Progenitor cell of endocrine pancreas (in vitro differentiated cells): ENCODE data around the gene ABL2. TPM values are rescaled to one million over a fixed set of nuclear protein-coding genes. Genes with fewer than 3 reads are reported as not detected.
A peak's percentile ranks its signal among the peaks of the same experiment; 100 is the strongest.

Experiments
- DNase-seq: peaks from one replicate; pipeline ENCODE4 v3.0.0; 2021; ENCODE audit warnings: low spot score; ENCODE audit not compliant: unreplicated experiment
- H3K27ac Mint-ChIP-seq: 2 replicates; pipeline ENCODE4 v1.8.0; 2021; ENCODE audit warnings: mild to moderate bottlenecking, moderate library complexity, mixed read lengths
- H3K27me3 Mint-ChIP-seq: 2 replicates; pipeline ENCODE4 v1.8.0; 2021; ENCODE audit warnings: mixed read lengths
- H3K36me3 Mint-ChIP-seq: 2 replicates; pipeline ENCODE4 v1.8.0; 2022; ENCODE audit warnings: mixed read lengths; ENCODE audit not compliant: insufficient read depth
- H3K4me1 Mint-ChIP-seq: 2 replicates; pipeline ENCODE4 v1.8.0; 2021; ENCODE audit warnings: low read depth, mixed read lengths
- H3K4me3 Mint-ChIP-seq: 2 replicates; pipeline ENCODE4 v1.8.0; 2021; ENCODE audit warnings: low read depth, mild to moderate bottlenecking, moderate library complexity, mixed read lengths
- H3K9me3 Mint-ChIP-seq: 2 replicates; pipeline ENCODE4 v1.8.0; 2021; ENCODE audit warnings: low read depth, mixed read lengths
- CTCF ChIP-seq: fragments of 200-600 bp; sonication (generic); IDR thresholded peaks from one replicate; pipeline ENCODE4 v1.5.0; 2021; ENCODE audit warnings: antibody characterized with exemption, mild to moderate bottlenecking; ENCODE audit not compliant: unreplicated experiment
- total RNA-seq: library from RNA; stranded (reverse); gene quantifications from 2 replicates; pipeline ENCODE4 v1.2.1, GENCODE V29; 2021

The ABL2 gene
- total RNA-seq, 1 donor from 2014 or later, result 23.7 TPM

GRCh38 chr1:179169616-179170467 is 59.6 kb downstream of the ABL2 start:
- peaks cover 3% of the 10 kb centered on the region for H3K4me1 Mint-ChIP-seq
- H3K27me3 Mint-ChIP-seq, result no peaks in the 10 kb centered on the region
- no peak for TF ChIP-seq CTCF
- no peaks in the 10 kb centered on the region for H3K9me3 Mint-ChIP-seq
- peak overlapping the region; percentile 24 for H3K27ac Mint-ChIP-seq
- no peak overlapping the region for H3K4me3 Mint-ChIP-seq
- DNase-seq, result no peak
- H3K36me3 Mint-ChIP-seq, result peaks cover 1% of the 10 kb centered on the region

GRCh38 chr1:179168536-179168935 is 60.9 kb downstream of the ABL2 start:
- TF ChIP-seq CTCF, result no peak
- H3K4me3 Mint-ChIP-seq, result no peak overlapping the region
- peaks cover 10% of the 10 kb centered on the region for H3K4me1 Mint-ChIP-seq
- H3K36me3 Mint-ChIP-seq, result peaks cover 3% of the 10 kb centered on the region
- no peak overlapping the region for H3K27ac Mint-ChIP-seq
- no peaks in the 10 kb centered on the region for H3K9me3 Mint-ChIP-seq
- no peak for DNase-seq
- no peaks in the 10 kb centered on the region for H3K27me3 Mint-ChIP-seq

GRCh38 chr1:179167955-179168354 is 61.5 kb downstream of the ABL2 start:
- H3K4me3 Mint-ChIP-seq, result no peak overlapping the region
- H3K4me1 Mint-ChIP-seq, result peaks cover 10% of the 10 kb centered on the region
- peaks cover 3% of the 10 kb centered on the region for H3K36me3 Mint-ChIP-seq
- no peaks in the 10 kb centered on the region for H3K9me3 Mint-ChIP-seq
- no peak overlapping the region for H3K27ac Mint-ChIP-seq
- H3K27me3 Mint-ChIP-seq, result no peaks in the 10 kb centered on the region
- no peak for TF ChIP-seq CTCF
- DNase-seq, result no peak

- peaks cover 10% of the 10 kb centered on the region for H3K4me1 Mint-ChIP-seq
- peak overlapping the region; percentile 43 for H3K27ac Mint-ChIP-seq
- TF ChIP-seq CTCF, result no peak
- peaks cover 3% of the 10 kb centered on the region for H3K36me3 Mint-ChIP-seq
- no peaks in the 10 kb centered on the region for H3K27me3 Mint-ChIP-seq
- no peak overlapping the region for H3K4me3 Mint-ChIP-seq
- H3K9me3 Mint-ChIP-seq, result no peaks in the 10 kb centered on the region
- DNase-seq, result no peak
These were observed 62.1 kb downstream of the ABL2 start for GRCh38 chr1:179167418-179167777.

GRCh38 chr1:179166663-179167417 is 62.6 kb downstream of the ABL2 start:
- H3K4me1 Mint-ChIP-seq, result peaks cover 10% of the 10 kb centered on the region

More at GRCh38 chr1:179166663-179167417, 62.6 kb downstream of the ABL2 start:
- Mint-ChIP-seq H3K36me3 (peaks cover 5% of the 10 kb centered on the region), H3K27me3 (no peaks in the 10 kb centered on the region), H3K9me3 (no peaks in the 10 kb centered on the region), H3K27ac (peak overlapping the region; percentile 78), H3K4me3 (no peak overlapping the region)
- no peak for DNase-seq
- TF ChIP-seq CTCF, result no peak
